Spleen (tissue), 11 donors: ENCODE data around the gene CDC34. TPM values are rescaled to one million over a fixed set of nuclear protein-coding genes. Genes with fewer than 3 reads are reported as not detected.

Source experiments
- DNase-seq: peaks from one replicate; pipeline ENCODE4 v3.0.0-alpha.2; 2020
- H3K27ac ChIP-seq, 8 donors: fragments of 200-600 bp; sonication (generic) in 7 of 8; 1 replicate in 4 of 8; 2 replicates in 4 of 8; pipeline versions ENCODE4 v1.5.0 to v1.8.0; 2016 to 2021; ENCODE audit warnings: inconsistent platforms in 4 of 8, mild to moderate bottlenecking in 4 of 8, moderate library complexity in 1 of 8
- H3K27me3 ChIP-seq, 7 donors: fragments of 200-600 bp; sonication (generic) in 6 of 7; replicated peaks in 1 of 7; 1 replicate in 4 of 7; 2 replicates in 3 of 7; pipeline versions ENCODE4 v1.5.0 to v1.8.0; 2016 to 2021; ENCODE audit warnings: inconsistent platforms in 3 of 7, mild to moderate bottlenecking in 1 of 7
- H3K36me3 ChIP-seq, 6 donors: fragments of 200-600 bp; sonication (generic) in 5 of 6; 1 replicate in 4 of 6; 2 replicates in 2 of 6; pipeline versions ENCODE4 v1.5.0 to v1.8.0; 2016 to 2021; ENCODE audit warnings: inconsistent platforms in 2 of 6
- H3K4me1 ChIP-seq, 6 donors: fragments of 200-600 bp; sonication (generic) in 5 of 6; 1 replicate in 3 of 6; 2 replicates in 3 of 6; pipeline versions ENCODE4 v1.5.0 to v1.8.0; 2016 to 2021; ENCODE audit warnings: inconsistent platforms in 3 of 6
- H3K4me3 ChIP-seq, 8 donors: fragments of 200-600 bp; sonication (generic) in 7 of 8; 1 replicate in 4 of 8; 2 replicates in 4 of 8; pipeline versions ENCODE4 v1.5.0 to v1.8.0; 2016 to 2021; ENCODE audit warnings: inconsistent platforms in 4 of 8, mild to moderate bottlenecking in 4 of 8, moderate library complexity in 2 of 8
- H3K9me3 ChIP-seq, 8 donors: fragments of 200-600 bp; sonication (generic) in 7 of 8; 1 replicate in 4 of 8; 2 replicates in 4 of 8; pipeline versions ENCODE4 v1.5.0 to v1.8.0; 2016 to 2021; ENCODE audit warnings: inconsistent platforms in 4 of 8
- POLR2A ChIP-seq, 3 donors: fragments of 450-650 bp; IDR thresholded peaks; one replicate each; pipeline ENCODE4 v1.5.1; 2017; ENCODE audit warnings: antibody characterized with exemption in 3 of 3, mild to moderate bottlenecking in 1 of 3
- POLR2AphosphoS5 ChIP-seq, 3 donors: sonication (generic); formaldehyde crosslinking; IDR thresholded peaks; one replicate each; pipeline ENCODE4 v1.5.1; 2017; ENCODE audit warnings: antibody characterized with exemption in 3 of 3
- WGBS, 5 donors: extraction: QIAGEN DNeasy Blood & Tissue Kit in 3 of 5; methylation state at CpG; one replicate each; pipeline versions ENCODE4 v1.1.5 to v1.1.7; 2013 to 2018; 5-methylcytosine and 5-hydroxymethylcytosine counted together
- intact Hi-C: fragments of 100-400 bp; cut with DNase I; formaldehyde crosslinking; loops from one replicate; pipeline ENCODE4 v1.15.0; 2023; ENCODE audit warnings: low total_unique reads
- polyA plus RNA-seq, 3 donors: library from polyadenylated mRNA; stranded (reverse); fragments of 200-250 nt; gene quantifications; one replicate each; pipeline ENCODE4 v1.2.1, GENCODE V29; 2013
- total RNA-seq, 7 donors: library from RNA; depleted of rRNA in 3 of 7; stranded (reverse); fragments of >200 nt in 3 of 7; fragmentation: NEBNext Ultra II Directional in 4 of 7; extraction: Animal tissue kit (Norgen Biotek cat#: 25700) in 4 of 7; gene quantifications; one replicate each; pipeline versions ENCODE4 v1.1.0 to v1.2.1, GENCODE V29; 2016 to 2021
- TF ChIP-seq, protein P1 (sequence below), 11 experiments: fragments of 200-600 bp in 7 of 11; fragments of 450-650 bp in 4 of 11; sonication (generic) in 4 of 11; IDR thresholded peaks in 8 of 11; conservative IDR thresholded peaks in 3 of 11; 1 replicate in 7 of 11; 2 replicates in 4 of 11; pipeline versions ENCODE4 v1.4.0 to v1.8.0; 2016 to 2021; ENCODE audit warnings: antibody characterized with exemption in 11 of 11, inconsistent platforms in 4 of 11, mild to moderate bottlenecking in 1 of 11
- donor health status: healthy with polysubstance abuse.
- donor health status: DM: no; HTN: no; CAD: no; lungs with moderate emphysema.
- donor health status: DM: no; HTN: no; CAD: no.
- donor health status: Bipolar disorder and iron deficiency.
- donor health status: healthy.
- donor health status: DM: no; HTN: no; CAD: no.
- donor health status: DM: yes; HTN: yes; CAD: no.

CDC34 gene
- total and polyA plus RNA-seq, 10 donors: 35.9 to 83.9 (median 49.3) TPM

DNA sequence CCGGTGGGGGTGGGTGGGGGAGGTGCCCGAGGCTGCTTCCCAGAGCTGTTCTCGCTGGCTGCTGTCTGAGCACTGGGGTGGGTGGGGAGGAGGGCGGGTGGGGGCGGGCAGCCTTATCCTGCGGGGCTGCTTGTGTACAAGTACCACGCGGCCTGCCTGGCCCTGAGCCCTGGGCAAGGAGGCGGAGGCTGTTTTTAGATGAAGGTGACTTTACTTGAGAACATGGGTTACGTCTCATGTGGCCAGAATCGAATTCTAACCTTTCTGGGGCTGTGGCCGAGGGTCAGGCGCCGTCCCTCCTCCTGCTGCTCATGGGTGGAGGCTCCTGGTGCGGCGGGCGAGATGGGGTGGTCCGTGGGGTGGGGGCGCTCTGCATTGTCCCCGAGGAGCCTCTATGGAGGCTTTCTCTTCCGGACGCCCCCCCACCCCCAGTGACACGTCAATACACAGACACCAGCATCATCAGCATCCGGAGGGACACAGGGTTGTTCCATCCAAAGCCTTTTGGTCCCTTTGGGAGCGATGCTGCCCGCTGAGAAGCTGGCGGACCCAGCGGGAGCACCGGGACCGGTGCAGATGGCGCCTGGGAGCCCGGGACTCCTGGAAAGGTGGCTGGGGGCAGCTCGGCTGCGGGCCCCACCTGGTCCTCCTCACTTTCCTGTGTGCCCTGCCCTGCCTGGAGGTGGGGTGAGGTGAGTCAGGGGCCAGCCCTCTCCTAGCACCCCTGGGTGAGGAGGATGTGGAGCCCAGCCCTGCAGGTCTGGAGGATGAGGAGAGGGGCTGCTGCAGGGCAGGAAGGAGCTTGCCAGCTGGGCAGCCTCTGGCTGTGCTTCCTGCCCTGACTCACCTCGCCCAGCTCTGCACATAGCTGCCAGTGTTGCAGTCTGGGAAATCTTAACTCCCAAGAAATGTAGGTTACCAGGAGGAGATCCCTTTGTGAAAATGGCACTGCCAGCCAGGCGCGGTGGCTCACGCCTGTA lies 44.3 kb downstream of the CDC34 start:
- DNase-seq: no peak
- peak overlapping the region in 3 of 8 donors; percentile 11 to 92 (median 81) for H3K4me3 ChIP-seq
- peaks cover 3 to 46% (median 27%) of the 10 kb centered on the region in 6 donors for H3K36me3 ChIP-seq
- no peaks in the 10 kb centered on the region for H3K27me3 ChIP-seq
- WGBS, 5 donors: 73 to 88% (median 75%) methylated on average over 22 to 38 of the region's 38 CpGs
- TF ChIP-seq POLR2AphosphoS5 (IDR thresholded peaks at IDR 0.05): peak in 1 of 3 donors; percentile 34
- no peak for TF ChIP-seq POLR2A (IDR thresholded peaks at IDR 0.05)
- intact Hi-C loops: no loop called here
- H3K4me1 ChIP-seq: peaks cover 30 to 84% (median 58%) of the 10 kb centered on the region in 6 donors
- no peaks in the 10 kb centered on the region for H3K9me3 ChIP-seq
- H3K27ac ChIP-seq: peak overlapping the region in 2 of 8 donors; percentile 48 to 97

DNA sequence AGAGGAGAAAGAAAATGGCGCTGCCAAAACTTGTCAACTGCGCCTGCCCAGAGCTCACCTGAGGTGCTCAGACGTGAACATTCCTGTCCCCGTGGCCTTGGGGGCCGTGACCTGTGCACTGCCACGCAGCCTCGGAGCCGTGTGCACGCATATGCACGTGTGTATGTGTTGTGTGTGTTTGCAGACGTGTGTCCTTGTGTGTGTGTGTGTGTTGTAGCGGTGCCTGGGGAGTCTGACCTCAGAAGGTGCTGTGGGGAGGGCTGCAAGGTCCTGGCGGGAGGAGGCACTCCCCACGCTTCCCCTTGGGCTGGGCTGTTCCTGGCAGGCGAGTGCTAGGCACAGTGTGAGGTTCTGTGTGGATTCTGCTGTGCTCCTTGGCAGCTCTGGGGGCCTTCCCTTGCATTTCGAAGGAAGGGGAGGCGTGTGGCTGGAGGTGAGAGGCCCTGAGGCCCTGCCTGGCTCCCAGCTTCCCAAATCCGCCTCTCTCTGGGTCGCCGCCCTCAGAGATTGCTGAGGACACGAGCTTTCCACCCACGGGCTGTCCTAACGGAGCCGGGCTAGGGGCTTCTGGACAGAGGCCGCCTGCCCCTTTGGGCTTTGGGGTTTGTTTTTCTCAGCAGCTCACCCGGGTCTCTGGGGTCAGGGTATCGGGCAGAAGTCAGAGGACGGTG lies 45.3 kb downstream of the CDC34 start:
- no peak for DNase-seq
- intact Hi-C loops: no loop called here

DNA sequence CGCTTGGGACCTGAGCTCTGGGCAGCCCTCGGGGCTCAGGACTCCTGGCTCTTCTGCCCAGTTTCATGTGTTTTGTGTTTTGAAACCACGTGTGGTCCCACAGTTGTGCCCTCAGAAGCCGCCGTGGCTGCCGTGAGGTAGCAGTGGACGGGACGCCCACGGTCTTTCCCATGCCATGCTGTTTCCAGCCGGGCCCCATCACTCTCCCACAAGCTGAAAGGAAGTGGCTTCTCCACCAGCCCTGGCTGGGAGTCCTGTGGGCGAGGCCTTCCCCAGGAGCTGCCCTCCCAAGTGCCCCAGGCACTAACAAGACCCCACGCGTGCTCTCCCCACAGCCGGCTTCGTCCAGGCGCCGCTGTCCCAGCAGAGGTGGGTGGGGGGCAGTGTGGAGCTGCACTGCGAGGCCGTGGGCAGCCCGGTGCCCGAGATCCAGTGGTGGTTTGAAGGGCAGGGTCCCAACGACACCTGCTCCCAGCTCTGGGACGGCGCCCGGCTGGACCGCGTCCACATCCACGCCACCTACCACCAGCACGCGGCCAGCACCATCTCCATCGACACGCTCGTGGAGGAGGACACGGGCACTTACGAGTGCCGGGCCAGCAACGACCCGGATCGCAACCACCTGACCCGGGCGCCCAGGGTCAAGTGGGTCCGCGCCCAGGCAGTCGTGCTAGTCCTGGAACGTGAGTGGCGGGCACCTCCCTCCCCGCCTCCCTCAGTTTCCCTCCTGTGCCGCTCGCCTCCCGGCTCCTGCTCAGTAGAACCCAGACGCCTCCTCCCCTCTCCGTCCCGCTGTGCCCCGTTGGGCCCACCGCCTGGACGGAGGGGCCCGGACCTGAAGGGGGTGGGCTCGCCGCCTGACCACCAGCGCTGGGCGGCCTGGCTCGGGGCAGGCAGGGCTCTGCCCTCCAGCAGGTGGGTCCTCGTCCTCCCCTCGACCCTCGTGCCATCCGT lies 46.2 kb downstream of the CDC34 start:
- Histone ChIP-seq H3K9me3 (no peaks in the 10 kb centered on the region), H3K36me3 (peaks cover 6 to 65% (median 44%) of the 10 kb centered on the region in 6 donors), H3K4me1 (peaks cover 30 to 71% (median 51%) of the 10 kb centered on the region in 6 donors), H3K27ac (no peak overlapping the region), H3K27me3 (no peaks in the 10 kb centered on the region), H3K4me3 (no peak overlapping the region)
- intact Hi-C loops: no loop called here
- TF ChIP-seq POLR2A (IDR thresholded peaks at IDR 0.05) (no peak), POLR2AphosphoS5 (IDR thresholded peaks at IDR 0.05) (peak in 1 of 3 donors; percentile 31)
- TF ChIP-seq, protein P1, sequence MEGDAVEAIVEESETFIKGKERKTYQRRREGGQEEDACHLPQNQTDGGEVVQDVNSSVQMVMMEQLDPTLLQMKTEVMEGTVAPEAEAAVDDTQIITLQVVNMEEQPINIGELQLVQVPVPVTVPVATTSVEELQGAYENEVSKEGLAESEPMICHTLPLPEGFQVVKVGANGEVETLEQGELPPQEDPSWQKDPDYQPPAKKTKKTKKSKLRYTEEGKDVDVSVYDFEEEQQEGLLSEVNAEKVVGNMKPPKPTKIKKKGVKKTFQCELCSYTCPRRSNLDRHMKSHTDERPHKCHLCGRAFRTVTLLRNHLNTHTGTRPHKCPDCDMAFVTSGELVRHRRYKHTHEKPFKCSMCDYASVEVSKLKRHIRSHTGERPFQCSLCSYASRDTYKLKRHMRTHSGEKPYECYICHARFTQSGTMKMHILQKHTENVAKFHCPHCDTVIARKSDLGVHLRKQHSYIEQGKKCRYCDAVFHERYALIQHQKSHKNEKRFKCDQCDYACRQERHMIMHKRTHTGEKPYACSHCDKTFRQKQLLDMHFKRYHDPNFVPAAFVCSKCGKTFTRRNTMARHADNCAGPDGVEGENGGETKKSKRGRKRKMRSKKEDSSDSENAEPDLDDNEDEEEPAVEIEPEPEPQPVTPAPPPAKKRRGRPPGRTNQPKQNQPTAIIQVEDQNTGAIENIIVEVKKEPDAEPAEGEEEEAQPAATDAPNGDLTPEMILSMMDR (IDR thresholded peaks at IDR 0.05 in 8 of 11, conservative IDR thresholded peaks at IDR 0.05 in 3 of 11): no peak
- 86 to 90% (median 88%) methylated on average over 41 to 66 of the region's 66 CpGs for WGBS, 5 donors
- no peak for DNase-seq

More for the DNA sequence above, 45.3 kb downstream of the CDC34 start:
- Histone ChIP-seq H3K4me3 (no peak overlapping the region), H3K27me3 (no peaks in the 10 kb centered on the region), H3K9me3 (no peaks in the 10 kb centered on the region), H3K4me1 (peaks cover 30 to 73% (median 51%) of the 10 kb centered on the region in 6 donors), H3K27ac (no peak overlapping the region), H3K36me3 (peaks cover 6 to 57% (median 36%) of the 10 kb centered on the region in 6 donors)
- TF ChIP-seq, protein P1 (IDR thresholded peaks at IDR 0.05 in 8 of 11, conservative IDR thresholded peaks at IDR 0.05 in 3 of 11): no peak
- TF ChIP-seq POLR2AphosphoS5 (IDR thresholded peaks at IDR 0.05): peak in 1 of 3 donors; percentile 32
- no peak for TF ChIP-seq POLR2A (IDR thresholded peaks at IDR 0.05)
- 75 to 85% (median 83%) methylated on average over 17 to 28 of the region's 28 CpGs for WGBS, 5 donors
